ENCODE results near the gene USP5.

Gene USP5

DNA sequence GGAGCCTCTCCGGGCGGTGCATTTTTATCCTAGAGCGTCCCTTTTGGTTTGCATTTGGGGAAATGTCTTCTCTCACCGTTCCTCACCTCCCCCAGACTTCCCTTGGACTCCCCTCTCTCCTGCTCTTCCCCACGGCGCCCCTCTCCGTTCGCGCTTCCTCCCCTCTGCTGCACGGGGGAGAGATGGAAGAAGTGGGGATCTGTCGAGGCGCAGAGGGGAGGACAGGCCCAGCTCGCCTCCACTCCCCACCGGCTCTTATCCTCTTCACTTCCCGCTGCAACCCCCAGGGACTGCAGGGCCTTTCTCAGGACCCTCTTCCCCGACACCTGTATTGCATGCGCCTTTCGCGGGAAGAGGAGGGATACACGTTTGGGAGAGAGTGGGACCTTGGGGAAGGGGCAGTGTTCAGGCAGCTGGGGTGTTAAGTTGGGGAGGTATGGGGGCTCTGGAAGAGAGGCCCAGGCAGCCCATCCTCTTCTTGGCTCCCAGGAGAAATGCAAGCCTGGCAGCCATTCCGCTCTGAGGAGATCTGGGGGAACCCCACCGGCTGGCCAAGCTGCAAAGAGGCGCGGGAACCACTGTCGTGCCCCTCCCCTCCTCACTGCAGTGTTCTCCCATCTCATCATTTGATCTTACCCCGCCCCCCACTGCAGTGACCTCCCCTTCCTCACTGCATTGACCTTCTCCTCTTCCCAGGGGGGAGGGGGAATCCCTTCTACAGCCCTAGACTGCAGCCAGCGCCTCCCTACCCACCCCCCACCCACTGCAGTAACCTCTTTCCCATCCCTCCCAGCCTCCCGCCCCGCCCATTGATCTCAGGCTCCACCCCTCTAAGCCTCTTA is 63.2 kb downstream of the USP5 start:
- DNase-seq (ENCODE audit: low spot score) = no peak

DNA sequence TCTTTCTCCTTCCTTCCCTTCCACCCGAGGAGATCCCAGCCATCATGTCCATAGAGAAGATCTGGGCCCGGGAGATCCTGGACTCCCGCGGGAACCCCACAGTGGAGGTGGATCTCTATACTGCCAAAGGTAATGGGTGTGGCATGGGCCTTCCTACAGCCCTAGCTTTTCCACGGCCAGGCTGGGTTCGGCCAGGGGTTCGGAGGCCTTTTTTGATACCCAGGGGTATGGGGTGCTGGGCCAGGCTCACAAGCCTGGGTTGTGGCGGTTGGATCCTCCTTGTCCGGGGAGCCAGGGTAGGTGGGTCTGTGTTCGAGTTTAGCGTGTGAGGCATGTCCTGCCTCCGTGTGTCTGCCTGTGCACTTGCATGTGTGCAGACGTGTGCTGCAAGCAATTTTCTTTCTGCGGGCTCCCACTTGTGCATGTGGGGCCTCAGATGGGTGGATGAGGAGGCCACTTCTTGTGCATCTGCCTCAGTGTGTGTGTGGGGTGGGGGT is 63.9 kb downstream of the USP5 start:
- DNase-seq (ENCODE audit: low spot score) = no peak
